B cell (primary cell): Measurements from ENCODE around the gene BFSP1. TPM values are rescaled to one million over a fixed set of nuclear protein-coding genes. Genes with fewer than 3 reads are reported as not detected.

ENCODE experiments used
- ATAC-seq: fragments of 200-7000 bp; cut with Tn5 transposase; one replicate; pipeline ENCODE4 v1.10.0; 2021; ENCODE audit warnings: low read depth, mild to moderate bottlenecking, moderate number of reproducible peaks, moderate library complexity
- CTCF ChIA-PET: fragments of 350-600 bp; sonication (Branson Sonifier 250); formaldehyde crosslinking; loops from one replicate; lab custom pipeline; 2021; ENCODE audit warnings: antibody characterized with exemption, inconsistent platforms; lab: Charles Lee
- POLR2A ChIA-PET: fragments of 350-600 bp; sonication (Branson Sonifier 250); formaldehyde crosslinking; loops from one replicate; lab custom pipeline; 2021; ENCODE audit warnings: antibody characterized with exemption; lab: Charles Lee
- DNase-seq: peaks from one replicate; pipeline ENCODE4 v3.0.0; 2013
- H2AFZ ChIP-seq: 2 replicates; pipeline ENCODE4 v1.6.1; 2012; ENCODE audit warnings: mild to moderate bottlenecking, low read depth, low read length; ENCODE audit not compliant: insufficient read depth, poor library complexity, severe bottlenecking
- H3K27ac ChIP-seq, 2 donors: 1 replicate in 1 of 2; 2 replicates in 1 of 2; pipeline ENCODE4 v1.5.1; 2012 to 2013; ENCODE audit warnings: low read length in 2 of 2, mild to moderate bottlenecking in 2 of 2, moderate library complexity in 1 of 2
- H3K27me3 ChIP-seq, 4 experiments: fragments of 200-600 bp in 1 of 4; sonication (generic) in 1 of 4; replicated peaks in 1 of 4; 1 replicate in 2 of 4; 2 replicates in 2 of 4; pipeline versions ENCODE4 v1.6.1 to v1.7.0; 2013 to 2016; ENCODE audit warnings: low read length in 3 of 4, mild to moderate bottlenecking in 2 of 4, mixed read lengths in 1 of 4, moderate library complexity in 1 of 4; ENCODE audit not compliant: insufficient read depth in 4 of 4, control insufficient read depth in 3 of 4; ENCODE audit errors: control extremely low read depth in 1 of 4
- H3K36me3 ChIP-seq, 2 experiments: replicated peaks in 1 of 2; 1 replicate in 1 of 2; 2 replicates in 1 of 2; pipeline versions ENCODE4 v1.6.1 to v1.7.1; 2013; ENCODE audit warnings: low read length in 1 of 2; ENCODE audit not compliant: insufficient read depth in 2 of 2, control insufficient read depth in 1 of 2; ENCODE audit errors: control extremely low read depth in 1 of 2, extremely low read depth in 1 of 2
- H3K4me1 ChIP-seq, 2 donors: fragments of 200-600 bp in 1 of 2; sonication (generic) in 1 of 2; 1 replicate in 1 of 2; 2 replicates in 1 of 2; pipeline versions ENCODE4 v1.5.1 to v1.6.1; 2013 to 2017; ENCODE audit warnings: low read length in 2 of 2; ENCODE audit not compliant: control insufficient read depth in 2 of 2, insufficient read depth in 2 of 2
- H3K4me2 ChIP-seq: replicated peaks from 2 replicates; pipeline ENCODE3; 2012; ENCODE audit warnings: mild to moderate bottlenecking, low read depth, low read length; ENCODE audit not compliant: poor library complexity, severe bottlenecking
- H3K4me3 ChIP-seq, 5 experiments: fragments of 200-600 bp in 1 of 5; sonication (generic) in 1 of 5; 1 replicate in 3 of 5; 2 replicates in 2 of 5; pipeline versions ENCODE4 v1.5.1 to v1.7.0; 2011 to 2016; ENCODE audit warnings: low read length in 4 of 5, mild to moderate bottlenecking in 4 of 5, low read depth in 2 of 5, control low read depth in 1 of 5, moderate library complexity in 1 of 5; ENCODE audit not compliant: insufficient read depth in 1 of 5; ENCODE audit errors: control extremely low read depth in 1 of 5, extremely low read depth in 1 of 5
- H3K79me2 ChIP-seq: fragments of 200-600 bp; sonication (generic); one replicate; pipeline ENCODE4 v1.6.0; 2016; ENCODE audit warnings: low read length; ENCODE audit not compliant: control insufficient read depth, insufficient read depth
- H3K9ac ChIP-seq: fragments of 200-600 bp; sonication (generic); 2 replicates; pipeline ENCODE4 v1.6.1; 2017; ENCODE audit warnings: mild to moderate bottlenecking, low read length, moderate library complexity
- H3K9me3 ChIP-seq, 3 donors: one replicate each; pipeline versions ENCODE4 v1.6.1 to v1.7.1; 2013; ENCODE audit warnings: low read length in 2 of 3; ENCODE audit not compliant: control insufficient read depth in 2 of 3, insufficient read depth in 1 of 3; ENCODE audit errors: control extremely low read depth in 1 of 3
- H4K20me1 ChIP-seq: 2 replicates; pipeline ENCODE4 v1.6.0; 2012; ENCODE audit warnings: mild to moderate bottlenecking, low read length; ENCODE audit not compliant: insufficient read depth, control insufficient read depth, poor library complexity, severe bottlenecking
- H3K27ac Mint-ChIP-seq: one replicate; pipeline ENCODE4 v1.8.0; 2021; ENCODE audit warnings: mixed read lengths
- H3K27me3 Mint-ChIP-seq: one replicate; pipeline ENCODE4 v1.8.0; 2021; ENCODE audit warnings: mixed read lengths
- H3K4me1 Mint-ChIP-seq: one replicate; pipeline ENCODE4 v1.8.0; 2021; ENCODE audit warnings: mixed read lengths
- H3K4me3 Mint-ChIP-seq: one replicate; pipeline ENCODE4 v1.8.0; 2021; ENCODE audit warnings: mixed read lengths
- H3K9me3 Mint-ChIP-seq: one replicate; pipeline ENCODE4 v1.8.0; 2022; ENCODE audit warnings: mixed read lengths; ENCODE audit not compliant: insufficient read depth
- CTCF ChIP-seq: fragments of 200-600 bp; IDR thresholded peaks from one replicate; pipeline ENCODE4 v1.8.0; 2022; ENCODE audit warnings: antibody characterized with exemption, mild to moderate bottlenecking
- EZH2 ChIP-seq: IDR thresholded peaks from 2 replicates; pipeline ENCODE4 v1.6.1; 2012; ENCODE audit warnings: borderline replicate concordance, low read depth, mild to moderate bottlenecking, moderate library complexity, low read length; ENCODE audit not compliant: insufficient read depth, poor library complexity, severe bottlenecking
- WGBS: methylation state at CpG from one replicate; pipeline ENCODE4 v1.1.5; 2013; ENCODE audit warnings: missing lambda C conversion rate; ENCODE audit not compliant: insufficient coverage; 5-methylcytosine and 5-hydroxymethylcytosine counted together
- intact Hi-C: fragments of 100-400 bp; cut with micrococcal nuclease; formaldehyde crosslinking; loops from one replicate; pipeline ENCODE4 v1.10.0; 2022
- polyA plus RNA-seq: library from polyadenylated mRNA; depleted of rRNA; stranded (reverse); fragments of >200 nt; gene quantifications from 2 replicates; pipeline ENCODE4 v1.2.3, GENCODE V29; 2012
- total RNA-seq, 2 donors: library from RNA; stranded (reverse); fragments of 120-200 nt in 1 of 2; gene quantifications; 1 replicate in 1 of 2; 2 replicates in 1 of 2; pipeline versions ENCODE4 v1.2.3 to v1.2.4, GENCODE V29; 2013 to 2022

BFSP1 gene
- total and polyA plus RNA-seq, 2 donors (not counting 1 experiment from before 2014, with no cell fraction given): not detected

GRCh38 chr20:17470973-17471372, 60.2 kb downstream of the BFSP1 start:
- H3K9me3 Mint-ChIP-seq: no peaks in the 10 kb centered on the region
- H3K27ac Mint-ChIP-seq: no peak overlapping the region
- Histone ChIP-seq H3K4me3 (no peak overlapping the region), H3K36me3 (no peaks in the 10 kb centered on the region), H3K4me2 (no peak overlapping the region), H4K20me1 (no peaks in the 10 kb centered on the region), H3K27ac (no peak overlapping the region), H3K4me1 (no peaks in the 10 kb centered on the region), H3K27me3 (no peaks in the 10 kb centered on the region), H2AFZ (no peak overlapping the region), H3K9ac (no peak overlapping the region), H3K9me3 (no peaks in the 10 kb centered on the region), H3K79me2 (no peaks in the 10 kb centered on the region)
- no peak for ATAC-seq
- peaks cover 10% of the 10 kb centered on the region for H3K27me3 Mint-ChIP-seq
- POLR2A ChIA-PET: no interaction called here
- CTCF ChIA-PET: interaction anchor here (0.6 kb wide), 1 partner anchor 577 kb away, joined by 3 read pairs; no protein-coding TSS in a partner anchor
- H3K4me1 Mint-ChIP-seq: no peaks in the 10 kb centered on the region
- intact Hi-C loops: no loop called here
- no peak overlapping the region for H3K4me3 Mint-ChIP-seq
- WGBS: 98% methylated on average over 4 of the region's 9 CpGs
- DNase-seq: no peak
- no peak for TF ChIP-seq EZH2
- TF ChIP-seq CTCF: no peak

GRCh38 chr20:17470521-17470920, 60.7 kb downstream of the BFSP1 start:
- H3K9me3 Mint-ChIP-seq: no peaks in the 10 kb centered on the region
- no peaks in the 10 kb centered on the region for H3K27me3 ChIP-seq
- TF ChIP-seq EZH2 (no peak), CTCF (no peak)
- no peak overlapping the region for H3K4me2 ChIP-seq
- H3K79me2 ChIP-seq: no peaks in the 10 kb centered on the region
- H3K4me3 ChIP-seq: no peak overlapping the region
- no peak overlapping the region for H3K9ac ChIP-seq
- H3K27me3 Mint-ChIP-seq: peaks cover 10% of the 10 kb centered on the region
- no peaks in the 10 kb centered on the region for H3K4me1 ChIP-seq
- no peak for DNase-seq
- H4K20me1 ChIP-seq: no peaks in the 10 kb centered on the region
- POLR2A ChIA-PET: no interaction called here
- no peaks in the 10 kb centered on the region for H3K4me1 Mint-ChIP-seq
- no CpG with 5 or more reads among the region's 5 CpGs for WGBS
- no peak overlapping the region for H2AFZ ChIP-seq
- no peak overlapping the region for H3K27ac ChIP-seq
- CTCF ChIA-PET: interaction anchor here (0.6 kb wide), 1 partner anchor 577 kb away, joined by 3 read pairs; no protein-coding TSS in a partner anchor
- H3K4me3 Mint-ChIP-seq: no peak overlapping the region
- H3K27ac Mint-ChIP-seq: no peak overlapping the region
- intact Hi-C loops: no loop called here
- H3K9me3 ChIP-seq: no peaks in the 10 kb centered on the region
- no peaks in the 10 kb centered on the region for H3K36me3 ChIP-seq
- ATAC-seq: no peak
